Neural cell (in vitro differentiated cells): ENCODE measurements around the gene ATF7. TPM values are rescaled to one million over a fixed set of nuclear protein-coding genes. Genes with fewer than 3 reads are reported as not detected.

Experiments used
- H2AFZ ChIP-seq: fragments of 200-600, 300-800 bp; sonication (generic), shearing (Covaris generic); 2 replicates; pipeline ENCODE4 v1.6.0; 2014; ENCODE audit warnings: low read depth, mild to moderate bottlenecking, antibody characterized with exemption, low read length, moderate library complexity
- H3F3A ChIP-seq: fragments of 200-600 bp; shearing (Covaris generic); 2 replicates; pipeline ENCODE4 v1.6.1; 2016; ENCODE audit warnings: mild to moderate bottlenecking, moderate library complexity, mixed read lengths, antibody characterized with exemption, low read length; ENCODE audit not compliant: insufficient read depth, poor library complexity, severe bottlenecking
- H3K27ac ChIP-seq: fragments of 200-600, 300-800 bp; sonication (generic), shearing (Covaris generic); 2 replicates; pipeline ENCODE4 v1.5.1; 2014; ENCODE audit warnings: mild to moderate bottlenecking, low read length, moderate library complexity
- H3K27me3 ChIP-seq: fragments of 300-800, 200-600 bp; sonication (generic), shearing (Covaris generic); 2 replicates; pipeline ENCODE4 v1.6.0; 2014; ENCODE audit warnings: mild to moderate bottlenecking, low read depth, low read length, moderate library complexity; ENCODE audit not compliant: insufficient read depth
- H3K36me3 ChIP-seq: fragments of 300-800, 200-600 bp; sonication (generic), shearing (Covaris generic); 2 replicates; pipeline ENCODE4 v1.5.1; 2014; ENCODE audit warnings: mild to moderate bottlenecking, antibody characterized with exemption, low read length, moderate library complexity; ENCODE audit not compliant: insufficient read depth
- H3K4me2 ChIP-seq: fragments of 300-800, 200-600 bp; sonication (generic), shearing (Covaris generic); 2 replicates; pipeline ENCODE4 v1.6.0; 2014; ENCODE audit warnings: mild to moderate bottlenecking, low read length
- H3K4me3 ChIP-seq: fragments of 300-800, 200-600 bp; sonication (generic), shearing (Covaris generic); 2 replicates; pipeline ENCODE4 v1.5.1; 2014; ENCODE audit warnings: mild to moderate bottlenecking, low read length, moderate library complexity
- H3K79me2 ChIP-seq: fragments of 200-600 bp; shearing (Covaris generic); replicated peaks from 2 replicates; pipeline ENCODE4 v1.6.0; 2014; ENCODE audit warnings: mild to moderate bottlenecking, low read length, moderate library complexity; ENCODE audit not compliant: insufficient read depth
- H3K9ac ChIP-seq: fragments of 300-800, 200-600 bp; sonication (generic), shearing (Covaris generic); 2 replicates; pipeline ENCODE4 v1.6.1; 2016; ENCODE audit warnings: mild to moderate bottlenecking, low read length, mixed read lengths
- H3K9me2 ChIP-seq: fragments of 200-600 bp; shearing (Covaris generic); 2 replicates; pipeline ENCODE4 v1.6.1; 2016; ENCODE audit warnings: mild to moderate bottlenecking, low read length, mixed read lengths; ENCODE audit not compliant: insufficient read depth
- H3K9me3 ChIP-seq: fragments of 200-600, 300-800 bp; sonication (generic), shearing (Covaris generic); 2 replicates; pipeline ENCODE4 v1.6.1; 2016; ENCODE audit warnings: mild to moderate bottlenecking, mixed run types, low read length, moderate library complexity, mixed read lengths
- H4K20me1 ChIP-seq: fragments of 200-600 bp; shearing (Covaris generic); 2 replicates; pipeline ENCODE4 v1.6.1; 2016; ENCODE audit warnings: mild to moderate bottlenecking, mixed run types; ENCODE audit not compliant: insufficient read depth
- CTCF ChIP-seq: fragments of 450-650 bp; IDR thresholded peaks from 2 replicates; pipeline ENCODE4 v1.5.1; 2014; ENCODE audit warnings: antibody characterized with exemption, mild to moderate bottlenecking, moderate library complexity; ENCODE audit not compliant: poor library complexity, severe bottlenecking
- EP300 ChIP-seq: fragments of 450-650 bp; conservative IDR thresholded peaks from 2 replicates; pipeline ENCODE4 v1.6.1; 2014; ENCODE audit warnings: antibody characterized with exemption, mild to moderate bottlenecking, moderate library complexity; ENCODE audit not compliant: poor library complexity, severe bottlenecking
- EZH2 ChIP-seq: fragments of 200-600, 300-800 bp; shearing (Covaris generic), sonication (generic); IDR thresholded peaks from 2 replicates; pipeline ENCODE4 v1.6.1; 2014; ENCODE audit warnings: antibody characterized with exemption, low read length, borderline replicate concordance, mild to moderate bottlenecking; ENCODE audit not compliant: insufficient read depth, poor library complexity, severe bottlenecking
- MXI1 ChIP-seq: fragments of 450-650 bp; conservative IDR thresholded peaks from 2 replicates; pipeline ENCODE4 v1.6.1; 2014; ENCODE audit warnings: antibody characterized with exemption, mild to moderate bottlenecking; ENCODE audit not compliant: poor library complexity, severe bottlenecking
- POLR2AphosphoS5 ChIP-seq: IDR thresholded peaks from 2 replicates; pipeline ENCODE4 v1.6.1; 2012
- RAD21 ChIP-seq: fragments of 450-650 bp; conservative IDR thresholded peaks from 2 replicates; pipeline ENCODE4 v1.6.1; 2014; ENCODE audit warnings: antibody characterized with exemption, mild to moderate bottlenecking, moderate library complexity
- REST ChIP-seq: IDR thresholded peaks from 2 replicates; pipeline ENCODE4 v1.6.1; 2012; ENCODE audit warnings: borderline replicate concordance
- SMC3 ChIP-seq: fragments of 450-650 bp; conservative IDR thresholded peaks from 2 replicates; pipeline ENCODE4 v1.6.1; 2014; ENCODE audit warnings: antibody characterized with exemption, mild to moderate bottlenecking, moderate library complexity; ENCODE audit not compliant: poor library complexity
- TAF1 ChIP-seq: IDR thresholded peaks from 2 replicates; pipeline ENCODE4 v1.6.1; 2012; ENCODE audit warnings: low read depth
- polyA plus RNA-seq: library from polyadenylated mRNA; depleted of rRNA; stranded (reverse); fragments of >200 nt; gene quantifications from 2 replicates; pipeline ENCODE4 v1.2.3, GENCODE V29; 2014

ATF7 gene
- polyA plus RNA-seq, 1 donor from 2014 or later = 6.3 TPM

- TF ChIP-seq RAD21 (no peak), MXI1 (no peak), POLR2AphosphoS5 (no peak), EP300 (no peak), REST (no peak)
- Histone ChIP-seq H3F3A (no peaks in the 10 kb centered on the region), H2AFZ (no peak overlapping the region), H3K27me3 (no peaks in the 10 kb centered on the region), H3K4me2 (no peak overlapping the region), H3K27ac (no peak overlapping the region), H3K9me2 (no peaks in the 10 kb centered on the region), H3K9me3 (no peaks in the 10 kb centered on the region), H3K36me3 (peaks cover 12% of the 10 kb centered on the region), H3K79me2 (peaks cover 15% of the 10 kb centered on the region), H3K4me3 (no peak overlapping the region), H4K20me1 (peaks cover 20% of the 10 kb centered on the region), H3K9ac (no peak overlapping the region)
Measured at GRCh38 chr12:53467880-53468279, 158.3 kb downstream of the ATF7 start.

GRCh38 chr12:53467082-53467481 is 159.1 kb downstream of the ATF7 start:
- Histone ChIP-seq H3F3A (no peaks in the 10 kb centered on the region), H3K27me3 (no peaks in the 10 kb centered on the region), H3K9ac (no peak overlapping the region), H3K4me2 (no peak overlapping the region), H3K79me2 (peaks cover 16% of the 10 kb centered on the region), H3K4me3 (no peak overlapping the region), H3K9me3 (no peaks in the 10 kb centered on the region), H3K9me2 (no peaks in the 10 kb centered on the region), H2AFZ (no peak overlapping the region), H3K27ac (no peak overlapping the region), H4K20me1 (peaks cover 26% of the 10 kb centered on the region), H3K36me3 (peaks cover 17% of the 10 kb centered on the region)
- TF ChIP-seq POLR2AphosphoS5 = no peak

DNA sequence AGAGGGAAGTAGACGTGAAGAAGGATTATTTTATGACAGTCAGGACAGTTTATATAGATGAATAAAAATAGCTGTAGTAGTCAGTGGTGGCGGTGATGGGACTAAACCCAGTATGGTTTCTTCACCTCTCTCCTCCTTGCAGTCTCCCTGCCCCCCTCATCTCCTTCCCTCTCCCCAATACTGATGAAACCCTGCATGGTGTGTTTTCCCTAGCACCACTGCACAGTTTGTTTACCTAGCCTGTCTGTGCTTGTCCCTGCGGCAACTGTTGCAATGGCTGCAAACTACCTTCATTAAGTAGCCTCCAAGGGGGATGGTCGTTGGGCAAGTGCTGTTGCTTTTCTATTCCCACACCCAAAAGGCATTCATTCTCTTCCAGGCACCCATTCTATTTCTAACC is 159.5 kb downstream of the ATF7 start:
- H3K9me2 ChIP-seq = no peaks in the 10 kb centered on the region
- no peak overlapping the region for H2AFZ ChIP-seq
- H3K4me3 ChIP-seq = no peak overlapping the region
- H3K79me2 ChIP-seq = peaks cover 20% of the 10 kb centered on the region
- H3K27me3 ChIP-seq = no peaks in the 10 kb centered on the region
- H3K27ac ChIP-seq = no peak overlapping the region
- TF ChIP-seq EZH2 (no peak), MXI1 (no peak), SMC3 (no peak), TAF1 (no peak), RAD21 (no peak), REST (no peak), CTCF (no peak), POLR2AphosphoS5 (no peak), EP300 (no peak)
- no peak overlapping the region for H3K4me2 ChIP-seq
- no peaks in the 10 kb centered on the region for H3K9me3 ChIP-seq
- H4K20me1 ChIP-seq = peaks cover 26% of the 10 kb centered on the region
- peaks cover 19% of the 10 kb centered on the region for H3K36me3 ChIP-seq
- no peaks in the 10 kb centered on the region for H3F3A ChIP-seq
- no peak overlapping the region for H3K9ac ChIP-seq
